ENCODE data around the gene ZNF611. TPM values are rescaled to one million over a fixed set of nuclear protein-coding genes. Genes with fewer than 3 reads are reported as not detected.
A peak's percentile ranks its signal among the peaks of the same experiment; 100 is the strongest.

ZNF611 gene
- total and polyA plus RNA-seq, 2 of the 13 experiments (the other 11 are each of a cell fraction or from before 2014, with no cell fraction given) = 2.7 to 4.1 TPM

DNA sequence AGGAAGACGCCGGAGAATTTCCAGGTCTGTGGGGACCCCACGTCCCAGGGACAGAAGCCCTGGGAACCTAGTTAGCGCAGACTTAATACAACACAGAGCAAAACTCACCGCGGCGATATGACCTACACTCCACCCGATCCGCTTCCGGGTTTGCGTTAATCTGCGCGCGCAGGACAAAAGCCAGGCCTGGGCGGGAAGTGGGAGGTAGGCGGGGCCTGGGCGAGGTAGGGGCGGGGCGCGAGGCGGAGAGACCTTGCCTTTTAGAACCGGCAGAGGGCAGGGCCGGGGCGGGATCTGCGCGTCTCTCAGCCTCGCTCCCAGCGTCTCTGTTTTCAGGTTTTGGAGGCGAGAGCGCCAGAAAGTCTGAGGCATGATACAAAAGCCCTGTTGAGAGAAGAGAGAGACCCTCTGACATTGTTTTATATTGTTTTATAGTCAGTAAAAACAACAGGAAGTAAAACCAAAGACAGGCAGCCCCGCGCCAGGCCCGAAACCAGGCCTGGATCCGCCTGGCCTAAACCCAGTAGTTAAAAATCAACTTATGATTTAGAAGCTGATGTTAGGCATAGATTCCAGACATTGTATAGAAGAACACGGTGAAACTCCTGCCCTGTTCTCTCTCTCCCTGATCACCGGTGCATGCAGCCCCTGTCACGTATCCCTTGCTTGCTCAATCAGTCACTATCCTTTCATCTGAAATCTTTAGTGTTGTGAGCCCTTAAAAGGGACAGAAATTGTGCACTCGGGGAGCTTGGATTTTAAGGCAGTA, at the start of gene ZNF611 (continued):
- TF ChIP-seq, protein P1, sequence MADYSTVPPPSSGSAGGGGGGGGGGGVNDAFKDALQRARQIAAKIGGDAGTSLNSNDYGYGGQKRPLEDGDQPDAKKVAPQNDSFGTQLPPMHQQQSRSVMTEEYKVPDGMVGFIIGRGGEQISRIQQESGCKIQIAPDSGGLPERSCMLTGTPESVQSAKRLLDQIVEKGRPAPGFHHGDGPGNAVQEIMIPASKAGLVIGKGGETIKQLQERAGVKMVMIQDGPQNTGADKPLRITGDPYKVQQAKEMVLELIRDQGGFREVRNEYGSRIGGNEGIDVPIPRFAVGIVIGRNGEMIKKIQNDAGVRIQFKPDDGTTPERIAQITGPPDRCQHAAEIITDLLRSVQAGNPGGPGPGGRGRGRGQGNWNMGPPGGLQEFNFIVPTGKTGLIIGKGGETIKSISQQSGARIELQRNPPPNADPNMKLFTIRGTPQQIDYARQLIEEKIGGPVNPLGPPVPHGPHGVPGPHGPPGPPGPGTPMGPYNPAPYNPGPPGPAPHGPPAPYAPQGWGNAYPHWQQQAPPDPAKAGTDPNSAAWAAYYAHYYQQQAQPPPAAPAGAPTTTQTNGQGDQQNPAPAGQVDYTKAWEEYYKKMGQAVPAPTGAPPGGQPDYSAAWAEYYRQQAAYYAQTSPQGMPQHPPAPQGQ (CRISPR knock-in tag; IDR thresholded peaks at IDR 0.05; ENCODE audit: borderline replicate concordance) = no peak
- TF ChIP-seq SP5 (CRISPR knock-in tag; IDR thresholded peaks at IDR 0.05; ENCODE audit: borderline replicate concordance, low read depth) (peak; percentile 12; the same call in 1 of the 2 replicates), POLR2AphosphoS5 (IDR thresholded peaks at IDR 0.05; ENCODE audit: low read depth, low read length) (peak; percentile 74), CEBPG (CRISPR knock-in tag; IDR thresholded peaks at IDR 0.05) (peak; percentile 52), YEATS4 (CRISPR knock-in tag; IDR thresholded peaks at IDR 0.05; ENCODE audit: borderline replicate concordance) (no peak), ZNF496 (CRISPR knock-in tag; IDR thresholded peaks at IDR 0.05; ENCODE audit: insufficient replicate concordance) (no peak), ZNF24 (IDR thresholded peaks at IDR 0.05) (no peak), ZBTB21 (CRISPR knock-in tag; IDR thresholded peaks at IDR 0.05) (no peak), ZNF740 (CRISPR knock-in tag; IDR thresholded peaks at IDR 0.05) (no peak), ZNF260 (CRISPR knock-in tag; IDR thresholded peaks at IDR 0.05; ENCODE audit: borderline replicate concordance, low read depth) (no peak), SPEN (CRISPR knock-in tag; IDR thresholded peaks at IDR 0.05; ENCODE audit: low read depth) (0 out of 2 replicates have a peak, but pooled peaks have one; percentile 27), XRCC5 (optimal IDR thresholded peaks at IDR 0.05; ENCODE audit: low read length) (no peak), MAZ (IDR thresholded peaks at IDR 0.05; ENCODE audit: borderline replicate concordance, low read depth, low read length) (no peak), MAZ (CRISPR knock-in tag; IDR thresholded peaks at IDR 0.05; ENCODE audit: low read depth) (peak; percentile 44; the same call in 1 of the 2 replicates), GATAD1 (CRISPR knock-in tag; IDR thresholded peaks at IDR 0.05) (no peak; the same call in 1 of the 2 replicates), KLF16 (CRISPR knock-in tag; IDR thresholded peaks at IDR 0.05) (no peak), ZNF570 (CRISPR knock-in tag; IDR thresholded peaks at IDR 0.05; ENCODE audit: borderline replicate concordance) (no peak), ELF3 (CRISPR knock-in tag; IDR thresholded peaks at IDR 0.05) (peak; percentile 55), PAXIP1 (CRISPR knock-in tag; conservative IDR thresholded peaks at IDR 0.05) (peak; percentile 23; the same call in 1 of the 2 replicates), NR2C2 (CRISPR knock-in tag; IDR thresholded peaks at IDR 0.05; ENCODE audit: borderline replicate concordance) (peak; percentile 69; the same call in 1 of the 2 replicates), YEATS2 (CRISPR knock-in tag; IDR thresholded peaks at IDR 0.05; ENCODE audit: borderline replicate concordance) (no peak), SRSF1 (optimal IDR thresholded peaks at IDR 0.05; ENCODE audit: low read depth, low read length) (no peak)
- TF ChIP-seq, protein P2, sequence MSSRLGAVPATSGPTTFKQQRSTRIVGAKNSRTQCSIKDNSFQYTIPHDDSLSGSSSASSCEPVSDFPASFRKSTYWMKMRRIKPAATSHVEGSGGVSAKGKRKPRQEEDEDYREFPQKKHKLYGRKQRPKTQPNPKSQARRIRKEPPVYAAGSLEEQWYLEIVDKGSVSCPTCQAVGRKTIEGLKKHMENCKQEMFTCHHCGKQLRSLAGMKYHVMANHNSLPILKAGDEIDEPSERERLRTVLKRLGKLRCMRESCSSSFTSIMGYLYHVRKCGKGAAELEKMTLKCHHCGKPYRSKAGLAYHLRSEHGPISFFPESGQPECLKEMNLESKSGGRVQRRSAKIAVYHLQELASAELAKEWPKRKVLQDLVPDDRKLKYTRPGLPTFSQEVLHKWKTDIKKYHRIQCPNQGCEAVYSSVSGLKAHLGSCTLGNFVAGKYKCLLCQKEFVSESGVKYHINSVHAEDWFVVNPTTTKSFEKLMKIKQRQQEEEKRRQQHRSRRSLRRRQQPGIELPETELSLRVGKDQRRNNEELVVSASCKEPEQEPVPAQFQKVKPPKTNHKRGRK (CRISPR knock-in tag; IDR thresholded peaks at IDR 0.05) = no peak

Measured in HepG2 (cell line).